Pulmonary artery endothelial cell (primary cell): Measurements from ENCODE around the gene PNPLA7. TPM values are rescaled to one million over a fixed set of nuclear protein-coding genes. Genes with fewer than 3 reads are reported as not detected.
"Not testable (repeated sequence)": the region's sequence is repeated elsewhere in the genome, so short reads cannot be mapped to it uniquely, and the experiment has no call there.

ENCODE experiments used
- DNase-seq: peaks from one replicate; pipeline ENCODE4 v3.0.0-alpha.2; 2011; ENCODE audit warnings: low read depth, low spot score
- total RNA-seq: library from RNA; depleted of rRNA; stranded (reverse); fragments of >200 nt; gene quantifications from 2 replicates; pipeline ENCODE4 v1.2.3, GENCODE V29; 2014

The PNPLA7 gene
- total RNA-seq, 1 donor from 2014 or later, result 0.20 TPM

DNA sequence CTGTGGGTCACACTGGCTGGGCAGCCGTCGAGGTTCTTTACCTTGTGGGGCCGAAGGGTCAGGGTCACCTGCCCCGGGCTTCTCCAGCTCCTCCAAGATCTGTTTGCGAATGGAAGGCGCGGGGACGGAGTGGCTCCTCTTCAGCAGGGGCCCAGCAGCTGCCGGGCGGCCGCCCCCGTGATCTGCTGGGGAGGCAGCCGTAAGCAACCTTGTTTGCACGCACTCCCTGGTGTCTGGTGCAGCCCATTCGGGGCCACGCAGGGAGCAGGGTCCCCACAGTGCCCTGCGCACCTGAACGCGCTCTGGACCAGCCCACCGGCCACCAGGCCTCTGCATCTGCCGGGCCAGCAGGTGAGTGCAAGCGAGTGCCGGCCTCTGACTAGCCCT lies 34.9 kb downstream of the PNPLA7 start:
- DNase-seq, result no peak

DNA sequence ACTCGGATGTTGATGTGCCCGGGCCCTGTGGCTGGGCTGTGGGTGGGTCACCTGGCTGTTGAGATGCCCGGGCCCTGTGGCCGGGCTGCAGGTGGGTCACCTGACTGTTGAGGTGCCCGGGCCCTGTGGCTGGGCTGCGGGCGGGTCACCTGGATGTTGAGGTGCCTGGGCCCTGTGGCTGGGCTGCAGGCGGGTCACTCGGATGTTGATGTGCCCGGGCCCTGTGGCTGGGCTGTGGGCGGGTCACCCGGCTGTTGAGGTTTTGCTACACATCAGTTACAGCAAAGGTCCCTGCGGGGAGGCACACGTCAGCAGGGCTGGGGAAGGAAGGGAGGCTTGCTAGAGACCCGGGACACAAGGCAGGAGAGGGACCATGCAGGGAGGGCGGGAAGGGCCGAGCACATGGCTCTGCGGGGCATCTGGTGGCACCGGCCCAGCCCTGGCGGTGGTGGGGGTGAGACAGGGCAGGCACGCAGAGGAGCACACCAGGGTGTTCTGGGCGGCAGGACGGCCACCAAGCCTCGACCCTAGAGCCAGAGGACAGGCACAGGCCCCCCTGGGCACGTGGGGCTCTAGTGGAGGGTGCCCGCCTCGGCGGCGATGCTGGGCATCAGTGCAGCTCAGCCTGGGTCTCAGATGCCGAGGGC lies 35.4 kb downstream of the PNPLA7 start:
- DNase-seq, result no peak

DNA sequence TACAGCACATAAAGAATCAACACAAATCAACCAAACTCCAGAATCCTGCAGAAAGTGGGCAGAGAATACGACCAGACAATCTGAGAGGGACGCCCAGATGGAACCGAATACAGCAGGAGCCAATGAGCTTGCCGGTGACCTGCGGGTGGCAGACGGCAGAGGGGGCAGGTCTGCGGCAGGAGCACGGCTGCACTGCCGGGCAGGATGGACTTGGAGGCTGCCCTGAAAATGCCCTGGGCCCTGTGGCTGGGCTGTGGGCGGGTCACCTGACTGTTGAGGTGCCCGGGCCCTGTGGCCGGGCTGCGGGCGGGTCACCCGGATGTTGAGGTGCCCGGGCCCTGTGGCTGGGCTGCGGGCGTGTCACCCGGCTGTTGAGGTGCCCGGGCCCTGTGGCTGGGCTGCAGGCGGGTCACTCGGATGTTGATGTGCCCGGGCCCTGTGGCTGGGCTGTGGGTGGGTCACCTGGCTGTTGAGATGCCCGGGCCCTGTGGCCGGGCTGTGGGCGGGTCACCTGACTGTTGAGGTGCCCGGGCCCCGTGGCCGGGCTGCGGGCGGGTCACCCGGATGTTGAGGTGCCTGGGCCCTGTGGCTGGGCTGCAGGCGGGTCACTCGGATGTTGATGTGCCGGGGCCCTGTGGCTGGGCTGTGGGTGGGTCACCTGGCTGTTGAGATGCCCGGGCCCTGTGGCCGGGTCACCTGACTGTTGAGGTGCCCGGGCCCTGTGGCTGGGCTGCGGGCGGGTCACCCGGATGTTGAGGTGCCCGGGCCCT lies 36.2 kb downstream of the PNPLA7 start:
- not testable (repeated sequence) for DNase-seq

DNA sequence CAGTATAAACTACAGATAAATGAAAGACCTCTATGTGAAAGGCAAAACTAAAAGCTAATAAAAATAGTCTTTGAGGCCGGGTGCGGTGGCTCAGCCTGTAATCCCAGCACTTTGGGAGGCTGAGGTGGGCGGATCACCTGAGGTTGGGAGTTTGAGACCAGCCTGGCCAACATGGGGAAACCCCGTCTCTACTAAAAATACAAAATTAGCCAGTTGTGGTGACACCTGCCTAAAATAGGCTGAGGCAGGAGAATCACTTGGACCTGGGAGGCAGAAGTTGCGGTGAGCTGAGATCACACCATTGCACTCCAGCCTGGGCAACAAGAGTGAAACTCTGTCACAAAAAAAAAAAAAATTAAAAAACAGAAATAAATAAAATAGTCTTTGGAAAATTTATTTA lies 37.1 kb downstream of the PNPLA7 start:
- not testable (repeated sequence) for DNase-seq

DNA sequence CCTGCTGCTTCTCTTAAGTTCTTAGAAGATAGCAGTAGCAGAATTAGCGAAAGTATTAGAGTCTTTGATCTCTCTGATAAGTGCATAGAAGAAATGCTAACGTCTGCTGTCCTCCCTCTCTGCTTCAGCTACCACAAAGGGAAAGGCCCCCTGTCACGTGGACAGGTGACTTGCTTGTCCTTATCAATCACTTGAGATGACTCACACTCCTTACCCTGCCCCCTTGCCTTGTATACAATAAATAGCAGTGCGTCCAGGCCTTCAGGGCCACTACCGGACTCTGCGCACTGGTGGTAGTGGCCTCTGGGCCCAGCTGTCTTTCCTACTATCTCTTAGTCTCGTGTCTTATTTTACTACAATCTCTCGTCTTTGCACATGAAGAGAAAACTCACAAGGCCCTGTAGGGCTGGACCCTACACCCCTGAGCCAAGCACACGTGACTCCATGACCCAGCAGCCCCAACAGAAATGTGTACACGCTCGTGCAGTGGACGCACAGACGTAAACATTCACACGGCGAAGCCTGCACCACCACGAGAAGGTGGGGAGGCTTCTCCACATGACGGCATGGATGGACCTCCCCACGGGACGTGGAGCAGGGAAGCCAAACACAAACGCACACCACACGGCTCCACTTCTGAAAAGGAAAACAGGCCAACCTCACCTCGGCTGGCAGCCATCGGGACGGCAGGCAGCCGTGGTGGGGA lies 38.3 kb downstream of the PNPLA7 start:
- DNase-seq, result no peak

DNA sequence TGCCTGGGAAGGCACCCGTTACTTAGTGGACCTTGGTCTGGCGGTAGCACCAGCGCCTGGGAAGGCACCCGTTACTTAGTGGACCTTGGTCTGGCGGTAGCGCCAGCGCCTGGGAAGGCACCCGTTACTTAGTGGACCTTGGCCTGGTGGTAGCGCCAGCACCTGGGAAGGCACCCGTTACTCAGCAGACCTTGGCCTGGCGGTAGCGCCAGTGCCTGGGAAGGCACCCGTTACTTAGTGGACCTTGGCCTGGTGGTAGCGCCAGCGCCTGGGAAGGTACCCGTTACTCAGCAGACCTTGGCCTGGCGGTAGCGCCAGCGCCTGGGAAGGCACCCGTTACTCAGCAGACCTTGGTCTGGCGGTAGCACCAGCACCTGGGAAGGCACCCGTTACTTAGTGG lies 39.1 kb downstream of the PNPLA7 start:
- DNase-seq, result not testable (repeated sequence)

DNA sequence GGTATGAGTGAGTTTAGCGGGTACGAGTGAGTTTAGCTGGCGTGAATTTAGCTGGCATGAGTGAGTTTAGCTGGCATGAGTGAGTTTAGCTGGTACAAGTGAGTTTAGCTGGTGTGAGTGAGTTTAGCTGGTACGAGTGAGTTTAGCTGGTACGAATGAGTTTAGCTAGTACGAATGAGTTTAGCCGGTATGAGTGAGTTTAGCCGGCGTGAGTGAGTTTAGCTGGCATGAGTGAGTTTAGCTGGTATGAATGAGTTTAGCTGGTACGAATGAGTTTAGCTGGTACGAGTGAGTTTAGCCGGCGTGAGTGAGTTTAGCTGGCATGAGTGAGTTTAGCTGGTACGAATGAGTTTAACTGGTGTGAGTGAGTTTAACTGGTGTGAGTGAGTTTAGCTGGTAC lies 41.0 kb downstream of the PNPLA7 start:
- no peak for DNase-seq

DNA sequence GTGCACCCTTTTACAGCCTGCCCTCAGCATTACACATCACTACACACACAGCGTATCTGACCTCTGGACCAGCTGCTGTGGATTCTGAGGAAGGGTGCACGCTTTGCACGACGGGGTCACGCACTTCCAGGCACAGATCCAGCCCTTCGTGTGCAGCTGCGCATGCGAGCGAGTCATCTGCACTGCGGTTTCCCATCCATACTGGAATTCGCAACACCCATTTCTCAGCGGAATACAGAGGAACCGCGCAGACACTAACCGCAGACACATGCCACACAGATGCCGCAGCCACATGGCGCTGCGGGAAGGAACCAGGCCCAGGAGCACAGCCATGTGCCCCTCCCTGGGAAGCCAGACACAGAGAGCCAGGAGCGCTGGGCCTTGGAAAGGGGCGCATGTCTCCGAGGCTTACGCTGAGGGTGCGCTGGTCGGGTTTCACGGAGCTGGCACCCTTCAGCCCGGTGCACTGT lies 43.5 kb downstream of the PNPLA7 start:
- DNase-seq, result no peak

DNA sequence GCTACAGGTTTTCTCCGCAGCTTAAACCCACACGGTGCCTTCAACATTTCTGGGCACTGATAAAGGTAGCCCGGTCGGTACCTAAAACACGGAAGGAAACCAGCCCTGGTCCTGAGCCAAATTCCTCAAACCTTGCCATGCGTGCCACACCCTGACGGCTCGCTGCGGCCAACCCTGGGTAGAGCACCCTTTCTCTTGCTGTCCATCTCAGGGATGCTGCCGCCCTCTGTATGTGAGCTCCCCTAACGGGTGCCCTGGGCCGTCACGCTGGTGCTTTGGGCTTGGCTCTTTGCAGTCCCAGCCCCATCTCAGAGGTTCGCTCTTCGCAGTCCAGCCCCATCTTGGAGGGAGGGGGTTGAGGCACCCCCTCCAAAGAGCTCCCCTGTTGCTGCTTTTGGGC lies 43.9 kb downstream of the PNPLA7 start:
- no peak for DNase-seq

DNA sequence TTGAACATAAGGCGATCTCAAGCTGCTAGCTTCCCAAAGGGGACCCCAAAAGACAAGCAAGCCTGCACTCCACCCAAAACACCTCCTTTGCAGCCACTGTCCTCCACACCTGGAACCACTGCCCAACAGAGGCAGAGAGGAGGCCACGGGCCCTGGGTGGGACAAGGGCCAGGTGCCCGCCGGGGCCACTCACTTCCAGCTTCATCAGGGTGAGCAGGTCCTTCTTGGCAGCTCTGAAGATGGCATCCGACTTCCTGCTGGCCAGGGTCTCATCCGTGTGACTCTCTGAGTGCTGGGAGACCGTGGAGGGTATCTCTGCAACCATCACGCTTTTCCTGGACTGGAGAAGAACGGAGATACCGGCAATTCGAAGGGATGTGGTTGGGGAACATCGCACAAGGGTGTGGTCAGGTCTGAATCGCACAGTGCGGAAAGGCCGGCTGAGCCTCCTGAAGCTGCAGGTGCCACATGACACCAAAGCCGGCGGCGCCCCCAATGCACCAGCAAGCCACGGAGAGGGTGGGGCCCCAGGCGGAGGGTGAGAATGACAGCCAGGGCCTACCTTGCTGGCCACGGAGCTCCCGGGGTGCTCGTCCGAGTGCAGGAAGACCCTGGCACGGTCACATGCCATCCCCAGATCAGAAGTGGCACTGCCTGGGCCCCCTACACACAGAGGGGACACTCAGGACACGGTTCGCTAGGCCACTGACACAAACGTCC lies 44.6 kb downstream of the PNPLA7 start:
- no peak for DNase-seq

DNA sequence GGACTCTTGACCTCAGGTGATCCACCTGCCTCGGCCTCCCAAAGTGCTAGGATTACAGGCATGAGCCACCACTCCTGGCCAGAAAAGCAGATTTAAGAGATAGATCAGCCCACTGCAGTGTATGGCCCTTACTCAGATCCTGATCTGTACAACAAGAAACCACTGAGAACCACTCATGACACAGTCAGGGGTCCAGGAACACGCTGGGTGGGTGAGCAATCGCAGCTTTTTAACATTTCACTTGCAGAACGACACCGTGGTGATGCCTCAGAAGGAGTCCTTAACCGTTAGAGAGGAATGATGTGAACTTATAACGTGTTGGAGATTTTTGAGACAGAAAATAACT lies 45.8 kb downstream of the PNPLA7 start:
- no peak for DNase-seq

DNA sequence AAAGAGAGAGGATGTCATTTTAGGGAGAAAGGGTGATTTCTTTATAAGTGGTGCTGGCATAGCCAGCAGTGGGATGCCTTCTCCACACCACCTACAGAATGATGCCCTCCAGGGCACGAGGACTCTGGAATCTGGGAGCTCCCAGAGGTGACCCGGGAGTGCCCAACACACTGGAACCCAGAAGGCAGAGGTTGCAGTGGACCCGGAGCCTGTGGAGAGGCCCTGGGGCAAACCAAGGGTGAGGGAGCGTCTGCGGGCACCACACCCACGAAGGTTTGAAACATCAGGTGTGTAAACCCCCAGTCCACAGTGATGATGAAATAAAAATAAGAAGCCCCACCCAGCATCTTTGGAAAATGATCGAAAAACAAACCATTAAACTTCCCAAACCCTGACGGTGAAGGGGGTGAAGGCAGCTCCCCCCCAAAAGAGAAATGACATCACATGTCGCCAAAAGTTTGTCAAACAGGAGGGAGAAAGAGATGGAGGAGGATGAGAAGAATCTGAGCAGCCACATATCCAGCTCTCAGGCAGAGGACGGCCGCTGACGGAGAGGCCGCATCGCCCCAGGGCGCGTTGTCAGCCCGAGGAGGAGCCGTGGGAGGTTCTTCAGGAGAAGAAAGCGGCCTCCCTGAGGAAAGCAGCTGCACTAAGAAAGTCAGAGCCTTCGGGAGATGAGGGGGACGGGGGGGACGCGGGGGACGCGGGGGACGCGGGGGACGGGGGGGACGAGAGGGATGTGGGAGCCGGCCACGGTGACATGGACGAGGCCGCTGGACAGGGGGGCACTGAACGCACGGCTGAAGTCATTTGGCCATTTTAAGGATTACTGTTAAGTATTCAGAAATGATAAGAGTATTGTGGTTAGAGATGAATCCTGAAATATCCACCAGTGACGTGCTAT lies 47.9 kb downstream of the PNPLA7 start:
- no peak for DNase-seq

DNA sequence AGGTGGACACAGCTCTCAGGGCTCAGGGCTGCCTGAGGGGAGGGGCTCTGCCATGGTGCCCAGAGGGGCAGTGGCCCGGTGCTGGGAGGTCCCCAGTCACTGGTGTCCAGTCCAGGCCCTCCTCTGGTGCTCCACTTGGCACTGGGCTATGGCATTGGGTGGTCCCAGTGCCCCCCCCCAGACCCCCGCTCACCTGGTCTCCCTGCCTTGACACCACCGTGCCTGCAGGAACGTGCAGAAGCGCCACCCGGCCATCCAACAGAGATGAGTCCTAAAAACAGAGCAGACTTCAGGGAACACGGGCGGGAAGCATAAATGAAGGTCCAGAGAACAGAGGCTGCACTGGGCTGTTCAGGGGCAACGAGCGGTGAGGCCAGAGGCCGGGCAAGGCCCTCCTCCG lies 48.7 kb downstream of the PNPLA7 start:
- DNase-seq, result no peak

DNA sequence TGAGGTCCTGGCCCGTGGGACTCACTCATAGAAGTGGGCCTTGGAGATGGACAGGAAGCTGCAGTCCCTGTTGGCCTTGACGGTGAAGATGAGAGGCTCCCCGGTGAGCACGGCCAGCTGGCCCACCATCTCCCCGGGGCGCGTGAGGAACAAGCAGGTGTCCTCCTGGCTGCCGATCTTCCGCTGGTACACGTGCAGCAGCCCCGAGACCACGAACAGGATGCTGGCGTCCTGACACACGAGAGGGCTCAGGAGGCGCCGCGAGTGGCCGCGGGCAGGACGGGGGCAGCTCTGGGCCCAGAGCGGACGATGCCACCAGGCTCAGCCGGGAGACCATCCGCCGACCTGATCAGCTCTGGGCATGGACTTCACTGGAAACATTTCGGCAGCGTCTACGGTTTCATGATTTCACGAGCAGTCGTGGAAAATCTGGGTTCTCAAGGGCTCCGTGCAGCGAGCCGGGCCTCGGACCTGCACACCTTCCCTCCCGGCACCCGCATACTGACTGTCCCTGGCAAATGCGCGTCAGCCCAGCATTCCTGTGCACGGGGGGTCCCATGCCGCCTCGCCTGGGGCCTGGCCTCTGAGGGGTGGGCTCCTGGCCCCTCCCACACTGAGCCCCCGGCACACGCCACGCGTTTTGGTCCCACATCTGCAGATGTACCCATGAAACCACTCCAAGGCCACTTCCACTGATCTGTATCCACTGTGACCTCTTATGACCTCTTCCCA lies 49.4 kb downstream of the PNPLA7 start:
- no peak for DNase-seq

DNA sequence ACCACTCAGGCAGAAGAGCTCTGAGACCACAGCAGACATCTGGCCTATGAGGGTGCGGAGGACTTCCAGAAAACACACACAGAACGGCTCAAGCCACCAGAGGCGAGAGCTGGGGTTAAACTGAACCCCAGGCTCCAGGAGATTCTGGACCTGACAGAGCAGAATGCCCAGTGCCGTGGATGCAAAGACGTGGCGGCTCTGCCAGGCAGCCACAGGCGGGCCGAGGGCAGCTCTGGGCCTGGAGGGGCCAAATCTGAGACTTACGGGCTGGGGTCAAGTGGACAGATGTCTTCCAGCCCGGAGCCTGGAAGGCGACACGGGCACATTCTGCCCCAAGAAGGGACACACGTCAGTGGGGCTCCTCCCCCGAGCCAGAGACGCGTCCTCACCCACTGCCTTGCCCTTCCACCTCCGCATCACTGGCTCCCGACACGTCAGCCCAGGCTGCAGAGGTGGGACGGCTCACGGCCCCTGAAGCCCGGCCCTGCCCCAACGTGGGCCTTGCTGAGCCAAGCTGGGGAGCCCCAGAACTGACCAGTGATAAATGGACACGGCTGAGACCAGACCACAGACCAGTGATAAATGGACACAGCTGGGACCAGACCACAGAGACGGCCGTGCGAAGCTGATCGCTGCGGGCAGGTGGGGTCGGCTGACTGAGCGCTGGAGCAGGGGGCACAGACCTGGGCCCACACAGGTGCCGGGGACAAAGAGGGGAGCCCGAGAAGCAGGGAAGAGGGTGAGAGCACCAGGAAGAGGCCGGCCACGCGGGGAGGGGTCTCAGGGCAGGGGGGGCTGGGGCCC lies 50.1 kb downstream of the PNPLA7 start:
- no peak for DNase-seq

DNA sequence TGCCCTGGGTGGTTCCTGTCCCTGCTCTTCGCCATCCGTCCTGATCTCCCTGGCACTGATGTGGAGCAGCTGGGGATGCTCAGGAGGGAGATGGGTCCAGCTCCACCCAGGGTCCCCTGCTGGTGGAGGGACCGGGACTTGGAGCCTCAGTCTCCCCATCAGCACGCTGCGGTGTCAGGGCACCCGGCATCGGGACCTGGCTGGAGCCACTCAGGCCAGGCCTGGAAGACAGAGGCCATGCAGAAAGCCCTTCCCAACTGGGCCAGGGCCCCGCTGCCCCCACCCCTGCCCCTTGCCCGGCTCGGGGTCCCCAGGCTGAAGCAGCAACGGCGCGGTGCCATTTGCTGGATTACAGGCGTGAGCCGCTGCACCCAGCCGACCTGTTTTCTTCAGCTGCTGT lies 50.8 kb downstream of the PNPLA7 start:
- no peak for DNase-seq

DNA sequence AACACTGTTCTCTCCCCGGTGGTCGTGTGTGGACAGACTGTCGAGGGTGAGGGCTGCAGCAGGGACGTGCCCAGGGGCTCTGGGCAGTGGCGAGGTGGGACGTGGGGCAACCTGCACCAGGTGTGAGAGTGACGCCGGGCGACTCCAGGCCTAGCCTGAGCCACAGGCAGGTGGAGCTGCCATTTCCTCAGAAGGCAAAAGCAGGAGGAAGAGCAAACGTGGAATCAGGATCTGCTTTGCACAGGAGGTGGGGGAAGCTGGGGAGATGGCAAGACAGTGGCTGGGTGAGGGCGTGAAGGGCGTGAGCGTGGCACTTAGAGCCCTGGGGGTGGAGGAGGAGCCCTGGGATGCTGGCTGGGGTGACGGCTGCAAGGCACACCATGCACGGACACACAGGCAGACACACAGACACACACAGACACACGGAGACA lies 51.5 kb downstream of the PNPLA7 start:
- no peak for DNase-seq

DNA sequence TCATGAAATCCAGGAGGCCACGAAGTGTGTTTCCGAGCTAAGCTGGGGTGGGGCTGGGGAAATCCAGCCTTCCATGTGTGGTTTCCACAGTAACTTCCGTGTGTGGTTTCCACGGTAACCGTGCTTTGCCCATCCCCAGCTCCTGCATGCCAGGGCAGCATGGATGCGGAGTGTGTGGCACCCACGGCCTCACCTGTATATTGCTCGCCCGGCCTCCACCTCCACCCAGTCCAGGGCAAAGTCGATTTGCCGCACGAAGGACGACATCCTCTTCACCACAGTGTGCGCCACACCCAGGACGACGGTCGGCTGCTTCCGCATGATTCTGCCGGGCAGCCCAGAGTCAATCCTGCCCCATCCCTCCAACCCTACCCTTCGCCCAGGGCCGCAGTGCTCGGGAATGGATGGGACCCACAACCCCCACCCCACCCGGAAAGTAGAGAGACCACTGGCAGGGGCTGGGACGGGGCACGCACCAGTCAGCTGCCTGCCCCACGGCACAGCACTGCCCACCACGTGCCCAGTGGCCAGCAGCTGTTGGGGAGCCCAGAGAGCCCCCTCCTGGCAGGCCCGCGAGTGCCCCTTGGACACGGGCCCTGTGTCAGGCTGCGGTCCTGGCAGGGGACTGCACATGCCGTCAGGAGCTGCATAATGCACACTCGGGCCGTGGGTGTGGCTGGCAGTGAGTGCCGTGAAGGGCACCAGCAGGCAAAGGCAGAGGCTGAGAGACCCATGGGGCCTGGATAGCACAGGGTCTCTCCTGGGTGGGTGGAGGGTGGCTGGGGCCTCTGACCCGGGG lies 52.1 kb downstream of the PNPLA7 start:
- no peak for DNase-seq
